ENCODE data around the gene DAPK2.

DAPK2 gene

GRCh38 chr15:64046421-64047153 is at the start of gene DAPK2:
DAPK2 (minus strand) TSS chr15:64046485; CDS start chr15:64040261, 6,224 bp downstream.
- peak within 1 kb of the TSS; percentile 41 for H3K4me3 ChIP-seq (ENCODE audit: low read depth, low read length)
- TF ChIP-seq MYC (IDR thresholded peaks at IDR 0.05; ENCODE audit: low read depth, low read length) (no peak), POLR2A (IDR thresholded peaks at IDR 0.05; ENCODE audit: extremely low read depth, insufficient read length) (no peak), CTCF (IDR thresholded peaks at IDR 0.05; ENCODE audit: low read depth, low read length) (peak; percentile 51), MAX (IDR thresholded peaks at IDR 0.05; ENCODE audit: low read depth, low read length) (no peak)
- DNase-seq (ENCODE audit: low read depth) = peak; percentile 80

GRCh38 chr15:64095431-64095794 is 49.1 kb upstream of the DAPK2 start:
- DNase-seq (ENCODE audit: low read depth) = no peak
- peak overlapping the region; percentile 83 for H3K4me3 ChIP-seq (ENCODE audit: low read depth, low read length)
- TF ChIP-seq CTCF (IDR thresholded peaks at IDR 0.05; ENCODE audit: low read depth, low read length) (no peak), POLR2A (IDR thresholded peaks at IDR 0.05; ENCODE audit: extremely low read depth, insufficient read length) (no peak), MYC (IDR thresholded peaks at IDR 0.05; ENCODE audit: low read depth, low read length) (no peak), MAX (IDR thresholded peaks at IDR 0.05; ENCODE audit: low read depth, low read length) (no peak)

- DNase-seq (ENCODE audit: low read depth) = peak; percentile 100
- peak within 1 kb of the TSS; percentile 83 for H3K4me3 ChIP-seq (ENCODE audit: low read depth, low read length)
- TF ChIP-seq POLR2A (IDR thresholded peaks at IDR 0.05; ENCODE audit: extremely low read depth, insufficient read length) = peak; percentile 83
- TF ChIP-seq MAX (IDR thresholded peaks at IDR 0.05; ENCODE audit: low read depth, low read length) = peak; percentile 60
- no peak; the same call in 1 of the 2 replicates for TF ChIP-seq MYC (IDR thresholded peaks at IDR 0.05; ENCODE audit: low read depth, low read length)
Observed at GRCh38 chr15:64093627-64094417, 47.5 kb upstream of the DAPK2 start, which contains the start of gene CIAO2A. CIAO2A (minus strand) TSS chr15:64093838; CDS start chr15:64093768, 70 bp downstream.

GRCh38 chr15:64092864-64093626 is 46.8 kb upstream of the DAPK2 start:
- DNase-seq (ENCODE audit: low read depth) = peak; percentile 77
- TF ChIP-seq MAX (IDR thresholded peaks at IDR 0.05; ENCODE audit: low read depth, low read length) (peak; percentile 65), MYC (IDR thresholded peaks at IDR 0.05; ENCODE audit: low read depth, low read length) (peak; percentile 57), POLR2A (IDR thresholded peaks at IDR 0.05; ENCODE audit: extremely low read depth, insufficient read length) (no peak), CTCF (IDR thresholded peaks at IDR 0.05; ENCODE audit: low read depth, low read length) (peak; percentile 25)

GRCh38 chr15:64092075-64092820 is 46.0 kb upstream of the DAPK2 start:
- peak overlapping the region; percentile 83 for H3K4me3 ChIP-seq (ENCODE audit: low read depth, low read length)
- DNase-seq (ENCODE audit: low read depth) = peak; percentile 28

More at GRCh38 chr15:64092864-64093626, 46.8 kb upstream of the DAPK2 start:
- H3K4me3 ChIP-seq (ENCODE audit: low read depth, low read length) = peak overlapping the region; percentile 83

More at GRCh38 chr15:64092075-64092820, 46.0 kb upstream of the DAPK2 start:
- TF ChIP-seq CTCF (IDR thresholded peaks at IDR 0.05; ENCODE audit: low read depth, low read length) (no peak), MYC (IDR thresholded peaks at IDR 0.05; ENCODE audit: low read depth, low read length) (no peak), POLR2A (IDR thresholded peaks at IDR 0.05; ENCODE audit: extremely low read depth, insufficient read length) (no peak), MAX (IDR thresholded peaks at IDR 0.05; ENCODE audit: low read depth, low read length) (no peak)
